ENCODE data around the gene ZBTB42. TPM values are rescaled to one million over a fixed set of nuclear protein-coding genes. Genes with fewer than 3 reads are reported as not detected.

ZBTB42 gene
- total and polyA plus RNA-seq, 2 of the 13 experiments (the other 11 are each of a cell fraction or from before 2014, with no cell fraction given): 2.8 to 4.2 TPM

- peak overlapping the region; percentile 78 to 94 (median 80) for H3K4me3 ChIP-seq (replicated peaks in 1 of 3; ENCODE audit: insufficient read depth in 1 of 3, low read depth in 2 of 3, low read length in 3 of 3)
- ChIA-PET CTCF (ENCODE audit: low intra/inter-chr PET ratio, low total read pairs) (no interaction called here), POLR2A (interaction anchor here (0.9 to 4.8 kb wide), 14 partner anchors 8 to 111 kb away, joined by 3 to 72 read pairs (median 12); partner anchors contain the start of genes ADSS1 and CEP170B)
- peak overlapping the region; percentile 88 for H3K27ac ChIP-seq (ENCODE audit: extremely low read length, insufficient read depth, low read length)
- no peaks in the 10 kb centered on the region for H3K9me3 ChIP-seq (ENCODE audit: low read length)
- FAIRE-seq (no peak), DNase-seq (ENCODE audit: low spot score) (no peak), ATAC-seq (peak; percentile 0; the same call in 2 of the 3 replicates)
- H3K79me2 ChIP-seq (ENCODE audit: insufficient read depth, low read length): peaks cover 38% of the 10 kb centered on the region
- H3K27me3 ChIP-seq (ENCODE audit: control insufficient read depth in 1 of 2, insufficient read depth in 2 of 2, low read length in 2 of 2): no peaks in the 10 kb centered on the region
- peak overlapping the region; percentile 94 for H3K4me2 ChIP-seq (ENCODE audit: low read depth, low read length)
- in situ Hi-C loops (cut with HindIII; ENCODE audit: extremely low pct_ligation_motif_present, low pct_unique_long_range_greater_than_20kb): no loop called here
- peaks cover 23% of the 10 kb centered on the region for H4K20me1 ChIP-seq (ENCODE audit: insufficient read depth, low read length)
- intact Hi-C loops (cut with micrococcal nuclease; ENCODE audit: unreplicated experiment): loop anchor here (2.0 kb wide), 1 partner anchor 13 kb away; no protein-coding TSS in a partner anchor
- peak overlapping the region; percentile 91 for H3K9ac ChIP-seq (ENCODE audit: insufficient read depth, low read depth, low read length)
- peaks cover 62% of the 10 kb centered on the region for H3K4me1 ChIP-seq (ENCODE audit: insufficient read depth, low read length)
- H2AFZ ChIP-seq (ENCODE audit: low read length): no peak overlapping the region
- WGBS (ENCODE audit: low lambda C conversion rate): under 1% methylated on average over 12 of the region's 30 CpGs
- TSS peak; percentile 67 for BruUV-seq (replicated peaks)
- peaks cover 8 to 24% of the 10 kb centered on the region in 2 experiments for H3K36me3 ChIP-seq (replicated peaks in 1 of 2; ENCODE audit: control insufficient read depth in 1 of 2, insufficient read depth in 2 of 2, low read length in 2 of 2)
- TF ChIP-seq RBM22 (optimal IDR thresholded peaks at IDR 0.05; ENCODE audit: low read length): peak; percentile 79
- TF ChIP-seq HOXA9 (CRISPR knock-in tag; IDR thresholded peaks at IDR 0.05; ENCODE audit: borderline replicate concordance): 0 out of 2 replicates have a peak, but pooled peaks have one; percentile 6
- no peak for TF ChIP-seq KAT8 (CRISPR knock-in tag; IDR thresholded peaks at IDR 0.05)
- 0 out of 2 replicates have a peak, but pooled peaks have one; percentile 15 for TF ChIP-seq ZNF251 (CRISPR knock-in tag; IDR thresholded peaks at IDR 0.05)
- TF ChIP-seq ZBTB10 (CRISPR knock-in tag; IDR thresholded peaks at IDR 0.05; ENCODE audit: borderline replicate concordance): no peak
- peak; percentile 11 for TF ChIP-seq U2AF1 (optimal IDR thresholded peaks at IDR 0.05; ENCODE audit: low read depth, low read length)
- peak; percentile 10; the same call in 1 of the 2 replicates for TF ChIP-seq ZNF34 (CRISPR knock-in tag; IDR thresholded peaks at IDR 0.05; ENCODE audit: borderline replicate concordance)
- TF ChIP-seq KDM2A (CRISPR knock-in tag; IDR thresholded peaks at IDR 0.05; ENCODE audit: borderline replicate concordance, low read depth): 0 out of 2 replicates have a peak, but pooled peaks have one; percentile 1
- no peak for TF ChIP-seq ZNF816 (CRISPR knock-in tag; IDR thresholded peaks at IDR 0.05; ENCODE audit: borderline replicate concordance)
- TF ChIP-seq JUNB (CRISPR knock-in tag; IDR thresholded peaks at IDR 0.05; ENCODE audit: borderline replicate concordance): 0 out of 2 replicates have a peak, but pooled peaks have one; percentile 7
- TF ChIP-seq POLR2A (IDR thresholded peaks at IDR 0.05; ENCODE audit: insufficient read depth in 1 of 2, low read depth in 2 of 2, low read length in 2 of 2): peak in 1 of 2 experiments; percentile 33; a peak in 1 of 4 replicates
- TF ChIP-seq SRY (CRISPR knock-in tag; IDR thresholded peaks at IDR 0.05): peak; percentile 31
- TF ChIP-seq ZIK1 (CRISPR knock-in tag; IDR thresholded peaks at IDR 0.05; ENCODE audit: borderline replicate concordance, low read depth): 0 out of 2 replicates have a peak, but pooled peaks have one; percentile 16
- TF ChIP-seq REL (CRISPR knock-in tag; conservative IDR thresholded peaks at IDR 0.05): 0 out of 2 replicates have a peak, but pooled peaks have one; percentile 18
- 0 out of 2 replicates have a peak, but pooled peaks have one; percentile 41 for TF ChIP-seq MAFG (CRISPR knock-in tag; IDR thresholded peaks at IDR 0.05)
- 0 out of 2 replicates have a peak, but pooled peaks have one; percentile 12 for TF ChIP-seq MED13 (CRISPR knock-in tag; IDR thresholded peaks at IDR 0.05)
- TF ChIP-seq CBX2 (IDR thresholded peaks at IDR 0.05; ENCODE audit: low read depth, low read length): no peak
- TF ChIP-seq CBX2 (CRISPR knock-in tag; IDR thresholded peaks at IDR 0.05; ENCODE audit: low read depth): no peak
- TF ChIP-seq CREBL2 (CRISPR knock-in tag; IDR thresholded peaks at IDR 0.05; ENCODE audit: borderline replicate concordance): no peak
- TF ChIP-seq EEA1 (CRISPR knock-in tag; IDR thresholded peaks at IDR 0.05; ENCODE audit: borderline replicate concordance): 0 out of 2 replicates have a peak, but pooled peaks have one; percentile 38
- TF ChIP-seq TGIF2 (CRISPR knock-in tag; IDR thresholded peaks at IDR 0.05): 0 out of 2 replicates have a peak, but pooled peaks have one; percentile 11
- TF ChIP-seq ZNF30 (CRISPR knock-in tag; IDR thresholded peaks at IDR 0.05): peak; percentile 28; the same call in 1 of the 2 replicates
These were observed 47.2 kb upstream of the ZBTB42 start for GRCh38 chr14:104753528-104754212.

Data from HepG2 (cell line).